Ishikawa (cell line): ENCODE data around the gene HDX.

Source experiments
- CREB1 ChIP-seq: IDR thresholded peaks from 2 replicates; pipeline ENCODE4 v1.6.1; 2012; ENCODE audit warnings: low read depth
- EP300 ChIP-seq: IDR thresholded peaks from 2 replicates; pipeline ENCODE4 v1.6.1; 2012; ENCODE audit warnings: borderline replicate concordance
- RAD21 ChIP-seq: IDR thresholded peaks from 2 replicates; pipeline ENCODE4 v1.6.1; 2012; ENCODE audit warnings: low read depth
- TEAD4 ChIP-seq: IDR thresholded peaks from 2 replicates; pipeline ENCODE4 v1.6.1; 2012
- YY1 ChIP-seq: IDR thresholded peaks from 2 replicates; pipeline ENCODE4 v1.6.1; 2012; ENCODE audit warnings: low read depth

GRCh38 chrX:84336646-84337045 is 165.6 kb downstream of the HDX start:
- no peak for TF ChIP-seq TEAD4
- TF ChIP-seq RAD21, result no peak
- TF ChIP-seq CREB1, result no peak
- no peak for TF ChIP-seq EP300
- no peak for TF ChIP-seq YY1
